Fibroblast of lung (primary cell): ENCODE data around the gene PDAP1. TPM values are rescaled to one million over a fixed set of nuclear protein-coding genes. Genes with fewer than 3 reads are reported as not detected.

Source experiments
- DNase-seq, 2 donors: peaks; one replicate each; pipeline versions ENCODE4 v3.0.0 to v3.0.0-alpha.2; 2010; ENCODE audit warnings: low read depth in 2 of 2
- H2AFZ ChIP-seq: 2 replicates; pipeline ENCODE4 v1.5.1; 2012; ENCODE audit warnings: low read length, control low read depth, inconsistent platforms
- H3K27ac ChIP-seq: 2 replicates; pipeline ENCODE4 v1.5.1; 2011; ENCODE audit warnings: low read length, control low read depth; ENCODE audit not compliant: insufficient read depth
- H3K27me3 ChIP-seq: 2 replicates; pipeline ENCODE4 v1.5.1; 2011; ENCODE audit warnings: mild to moderate bottlenecking, low read length; ENCODE audit not compliant: control insufficient read depth, insufficient read depth
- H3K36me3 ChIP-seq: 2 replicates; pipeline ENCODE4 v1.5.1; 2011; ENCODE audit warnings: low read length; ENCODE audit not compliant: control insufficient read depth, insufficient read depth
- H3K4me1 ChIP-seq: 2 replicates; pipeline ENCODE4 v1.5.1; 2011; ENCODE audit warnings: low read length; ENCODE audit not compliant: control insufficient read depth, insufficient read depth; ENCODE audit errors: extremely low read depth
- H3K4me2 ChIP-seq: 2 replicates; pipeline ENCODE4 v1.5.1; 2011; ENCODE audit warnings: low read length, control low read depth; ENCODE audit not compliant: insufficient read depth; ENCODE audit errors: extremely low read depth
- H3K4me3 ChIP-seq, 4 experiments: fragments of 200-600 bp in 1 of 4; sonication (generic) in 1 of 4; replicated peaks in 1 of 4; 2 replicates each; pipeline ENCODE4 v1.5.1; 2011 to 2016; ENCODE audit warnings: low read length in 4 of 4, low read depth in 3 of 4, mild to moderate bottlenecking in 3 of 4, control low read depth in 2 of 4, inconsistent platforms in 1 of 4, mixed read lengths in 1 of 4; ENCODE audit not compliant: insufficient read depth in 1 of 4; ENCODE audit errors: control extremely low read depth in 1 of 4
- H3K79me2 ChIP-seq: 2 replicates; pipeline ENCODE4 v1.5.1; 2012; ENCODE audit warnings: mild to moderate bottlenecking, low read length, inconsistent platforms; ENCODE audit not compliant: control insufficient read depth, insufficient read depth
- H3K9ac ChIP-seq: 2 replicates; pipeline ENCODE4 v1.5.1; 2011; ENCODE audit warnings: mild to moderate bottlenecking, low read length, control low read depth; ENCODE audit not compliant: insufficient read depth
- H3K9me3 ChIP-seq: 2 replicates; pipeline ENCODE4 v1.5.1; 2012; ENCODE audit warnings: low read depth, low read length; ENCODE audit not compliant: control insufficient read depth, insufficient read depth
- H4K20me1 ChIP-seq: 2 replicates; pipeline ENCODE4 v1.5.1; 2011; ENCODE audit warnings: low read length; ENCODE audit not compliant: control insufficient read depth, insufficient read depth; ENCODE audit errors: extremely low read depth
- CTCF ChIP-seq, 2 donors: IDR thresholded peaks in 1 of 2; conservative IDR thresholded peaks in 1 of 2; 1 replicate in 1 of 2; 2 replicates in 1 of 2; pipeline ENCODE4 v1.5.1; 2011 to 2012; ENCODE audit warnings: low read length in 2 of 2, control low read depth in 1 of 2, inconsistent platforms in 1 of 2, low read depth in 1 of 2, mild to moderate bottlenecking in 1 of 2
- EZH2 ChIP-seq: IDR thresholded peaks from 2 replicates; pipeline ENCODE4 v1.5.1; 2012; ENCODE audit warnings: low read length, control low read depth, mild to moderate bottlenecking; ENCODE audit errors: missing control alignments
- polyA plus RNA-seq, 2 donors: library from polyadenylated mRNA; depleted of rRNA in 1 of 2; stranded (reverse) in 1 of 2; unstranded in 1 of 2; fragments of >200 nt; gene quantifications; 2 replicates each; pipeline ENCODE4 v1.2.1, GENCODE V29; 2011 to 2012; ENCODE audit warnings: missing spikeins in 1 of 2
- total RNA-seq: library from RNA; depleted of rRNA; stranded (reverse); fragments of >200 nt; gene quantifications from 2 replicates; pipeline ENCODE4 v1.2.1, GENCODE V29; 2014

The PDAP1 gene
- total and polyA plus RNA-seq, 2 donors (not counting 1 experiment from before 2014, with no cell fraction given), result 29.6 to 105 TPM

- H2AFZ ChIP-seq, result no peak overlapping the region
- H3K9ac ChIP-seq, result no peak overlapping the region
- TF ChIP-seq CTCF (conservative IDR thresholded peaks at IDR 0.05 in 1 of 2, IDR thresholded peaks at IDR 0.05 in 1 of 2; ENCODE audit: low read depth in 1 of 2, low read length in 2 of 2) (no peak), EZH2 (no peak)
- H3K4me2 ChIP-seq, result no peak overlapping the region
- H3K4me1 ChIP-seq, result peaks cover 4% of the 10 kb centered on the region
- peaks cover 37% of the 10 kb centered on the region for H3K79me2 ChIP-seq
- H3K27ac ChIP-seq, result no peak overlapping the region
- no peak overlapping the region for H3K4me3 ChIP-seq
- no peaks in the 10 kb centered on the region for H3K27me3 ChIP-seq
- peaks cover 41% of the 10 kb centered on the region for H3K36me3 ChIP-seq
- H3K9me3 ChIP-seq, result no peaks in the 10 kb centered on the region
- no peak for DNase-seq
- no peaks in the 10 kb centered on the region for H4K20me1 ChIP-seq
These were observed 22.8 kb downstream of the PDAP1 start for GRCh38 chr7:99385564-99385963.

DNA sequence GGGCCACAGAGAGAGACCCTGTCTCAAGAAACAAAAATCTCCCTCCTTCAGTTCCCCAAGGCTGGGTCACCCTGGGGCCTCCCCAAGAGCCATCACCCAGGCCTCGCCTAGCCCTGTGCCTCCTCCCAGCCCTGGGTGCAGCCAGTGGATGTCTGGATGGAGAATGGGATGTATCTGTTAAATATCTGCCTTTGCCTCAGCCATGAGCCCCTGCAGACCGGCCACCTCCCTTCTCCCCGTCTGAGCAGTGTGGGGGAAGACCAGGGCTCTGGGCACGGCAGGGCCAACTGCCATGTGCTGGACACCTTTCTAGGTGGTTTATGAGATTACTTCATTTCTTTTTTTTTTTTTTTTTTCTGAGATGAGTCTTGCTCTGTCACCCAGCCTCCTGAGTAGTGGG, 23.9 kb downstream of the PDAP1 start:
- Histone ChIP-seq H2AFZ (no peak overlapping the region), H3K9me3 (no peaks in the 10 kb centered on the region), H3K4me1 (peaks cover 13% of the 10 kb centered on the region), H3K9ac (no peak overlapping the region), H4K20me1 (no peaks in the 10 kb centered on the region), H3K79me2 (peaks cover 46% of the 10 kb centered on the region), H3K36me3 (peaks cover 33% of the 10 kb centered on the region), H3K27me3 (no peaks in the 10 kb centered on the region), H3K27ac (no peak overlapping the region), H3K4me3 (no peak overlapping the region), H3K4me2 (no peak overlapping the region)
- DNase-seq, result no peak
- no peak for TF ChIP-seq CTCF (conservative IDR thresholded peaks at IDR 0.05 in 1 of 2, IDR thresholded peaks at IDR 0.05 in 1 of 2; ENCODE audit: low read depth in 1 of 2, low read length in 2 of 2)
- no peak for TF ChIP-seq EZH2

GRCh38 chr7:99383791-99384370, 24.5 kb downstream of the PDAP1 start:
- Histone ChIP-seq H3K27ac (no peak overlapping the region), H3K9me3 (no peaks in the 10 kb centered on the region), H3K79me2 (peaks cover 47% of the 10 kb centered on the region), H3K36me3 (peaks cover 31% of the 10 kb centered on the region), H3K9ac (no peak overlapping the region), H3K4me1 (peaks cover 19% of the 10 kb centered on the region), H4K20me1 (no peaks in the 10 kb centered on the region), H2AFZ (no peak overlapping the region), H3K27me3 (no peaks in the 10 kb centered on the region), H3K4me3 (no peak overlapping the region), H3K4me2 (no peak overlapping the region)
- DNase-seq, result no peak
- TF ChIP-seq EZH2 (no peak), CTCF (conservative IDR thresholded peaks at IDR 0.05 in 1 of 2, IDR thresholded peaks at IDR 0.05 in 1 of 2; ENCODE audit: low read depth in 1 of 2, low read length in 2 of 2) (no peak)
